Caco-2 (cell line): ENCODE data around the gene TXNRD2. TPM values are rescaled to one million over a fixed set of nuclear protein-coding genes. Genes with fewer than 3 reads are reported as not detected.

Source experiments
- BruUV-seq: library from RNA; stranded (reverse); fragments of 400-500 nt; replicated peaks from 2 replicates; lab custom pipeline; 2021; lab: Mats Ljungman, UMichigan
- CTCF ChIA-PET: fragments of 300-600 bp; sonication (Branson Sonifier 250); formaldehyde crosslinking; loops from one replicate; lab custom pipeline; 2022; ENCODE audit warnings: antibody characterized with exemption; lab: Charles Lee
- POLR2A ChIA-PET: fragments of 300-600 bp; sonication (Branson Sonifier 250); formaldehyde crosslinking; loops from one replicate; lab custom pipeline; 2022; ENCODE audit warnings: antibody characterized with exemption; lab: Charles Lee
- DNase-seq, 2 experiments: peaks; one replicate each; pipeline versions ENCODE4 v3.0.0 to v3.0.0-alpha.2; 2020 to 2022
- H3K27me3 ChIP-seq: replicated peaks from 2 replicates; pipeline ENCODE4 v1.6.0; 2011; ENCODE audit warnings: low read length; ENCODE audit not compliant: control insufficient read depth, insufficient read depth
- H3K36me3 ChIP-seq: 2 replicates; pipeline ENCODE4 v1.5.1; 2011; ENCODE audit warnings: low read length; ENCODE audit not compliant: control insufficient read depth, insufficient read depth
- H3K4me1 ChIP-seq: fragments of 250-450 bp; sonication (Bioruptor Pico); 2 replicates; pipeline ENCODE4 v1.5.1; 2020; ENCODE audit warnings: mild to moderate bottlenecking
- H3K4me3 ChIP-seq: 2 replicates; pipeline ENCODE4 v1.5.1; 2011; ENCODE audit warnings: low read depth, mild to moderate bottlenecking, control low read depth, low read length
- H3K9me3 ChIP-seq: fragments of 250-450 bp; sonication (Bioruptor Pico); 2 replicates; pipeline ENCODE4 v1.5.1; 2020; ENCODE audit warnings: mild to moderate bottlenecking, moderate library complexity
- H3K27ac Mint-ChIP-seq: one replicate; pipeline ENCODE4 v1.8.0; 2022; ENCODE audit warnings: mixed read lengths; ENCODE audit not compliant: unreplicated experiment
- H3K27me3 Mint-ChIP-seq: one replicate; pipeline ENCODE4 v1.8.0; 2022; ENCODE audit warnings: mixed read lengths; ENCODE audit not compliant: insufficient read depth, unreplicated experiment
- H3K36me3 Mint-ChIP-seq: one replicate; pipeline ENCODE4 v1.8.0; 2022; ENCODE audit warnings: mild to moderate bottlenecking, mixed read lengths; ENCODE audit not compliant: insufficient read depth, unreplicated experiment
- H3K4me1 Mint-ChIP-seq: one replicate; pipeline ENCODE4 v1.8.0; 2022; ENCODE audit warnings: low read depth, mixed read lengths; ENCODE audit not compliant: unreplicated experiment
- H3K4me3 Mint-ChIP-seq: one replicate; pipeline ENCODE4 v1.8.0; 2022; ENCODE audit warnings: mild to moderate bottlenecking, moderate library complexity, mixed read lengths; ENCODE audit not compliant: unreplicated experiment
- H3K9me3 Mint-ChIP-seq: one replicate; pipeline ENCODE4 v1.8.0; 2022; ENCODE audit warnings: mixed read lengths; ENCODE audit not compliant: unreplicated experiment
- CTCF ChIP-seq, 2 experiments: fragments of 200-600 bp in 1 of 2; IDR thresholded peaks; 1 replicate in 1 of 2; 2 replicates in 1 of 2; pipeline versions ENCODE4 v1.5.1 to v1.8.0; 2011 to 2022; ENCODE audit warnings: antibody characterized with exemption in 1 of 2, control low read depth in 1 of 2, inconsistent platforms in 1 of 2, low read depth in 1 of 2, low read length in 1 of 2, mild to moderate bottlenecking in 1 of 2, moderate library complexity in 1 of 2; ENCODE audit not compliant: insufficient read depth in 1 of 2, severe bottlenecking in 1 of 2, unreplicated experiment in 1 of 2
- intact Hi-C: fragments of 100-400 bp; cut with micrococcal nuclease; formaldehyde crosslinking; loops from one replicate; pipeline ENCODE4 v1.10.0; 2022; ENCODE audit not compliant: unreplicated experiment
- total RNA-seq: library from RNA; stranded (reverse); gene quantifications from 2 replicates; pipeline ENCODE4 v1.2.3, GENCODE V29; 2022

Gene TXNRD2
- total RNA-seq, 1 experiment from 2014 or later: 44.8 TPM

GRCh38 chr22:19951346-19951745, 9.7 kb upstream of the TXNRD2 start:
- H3K4me3 ChIP-seq: no peak overlapping the region
- no peaks in the 10 kb centered on the region for H3K27me3 ChIP-seq
- DNase-seq: no peak
- H3K9me3 ChIP-seq: no peaks in the 10 kb centered on the region
- Mint-ChIP-seq H3K4me1 (peaks cover 9% of the 10 kb centered on the region), H3K36me3 (peaks cover 18% of the 10 kb centered on the region), H3K27me3 (no peaks in the 10 kb centered on the region), H3K9me3 (no peaks in the 10 kb centered on the region), H3K4me3 (no peak overlapping the region), H3K27ac (no peak overlapping the region)
- POLR2A ChIA-PET: interaction anchor here (0.5 kb wide), 1 partner anchor 11 kb away, joined by 3 read pairs; no protein-coding TSS in a partner anchor
- no peak for TF ChIP-seq CTCF (IDR thresholded peaks at IDR 0.05; ENCODE audit: insufficient read depth in 1 of 2, low read depth in 1 of 2, low read length in 1 of 2, severe bottlenecking in 1 of 2, unreplicated experiment in 1 of 2)
- peaks cover 4% of the 10 kb centered on the region for H3K4me1 ChIP-seq
- CTCF ChIA-PET: interaction anchor here (1.4 kb wide), 1 partner anchor 221 kb away, joined by 3 read pairs; no protein-coding TSS in a partner anchor
- no TSS peak for BruUV-seq
- intact Hi-C loops: no loop called here
- no peaks in the 10 kb centered on the region for H3K36me3 ChIP-seq

GRCh38 chr22:19948057-19948760, 6.6 kb upstream of the TXNRD2 start:
- H3K4me1 Mint-ChIP-seq: peaks cover 14% of the 10 kb centered on the region
- Histone ChIP-seq H3K36me3 (no peaks in the 10 kb centered on the region), H3K27me3 (no peaks in the 10 kb centered on the region)

More at GRCh38 chr22:19948057-19948760, 6.6 kb upstream of the TXNRD2 start:
- DNase-seq: no peak
- no peak for TF ChIP-seq CTCF (IDR thresholded peaks at IDR 0.05; ENCODE audit: insufficient read depth in 1 of 2, low read depth in 1 of 2, low read length in 1 of 2, severe bottlenecking in 1 of 2, unreplicated experiment in 1 of 2)
- H3K9me3 Mint-ChIP-seq: no peaks in the 10 kb centered on the region
- peaks cover 6% of the 10 kb centered on the region for H3K4me1 ChIP-seq
- intact Hi-C loops: no loop called here
- H3K9me3 ChIP-seq: no peaks in the 10 kb centered on the region
- no TSS peak for BruUV-seq
- ChIA-PET POLR2A (no interaction called here), CTCF (interaction anchor here (0.6 to 1.8 kb wide), 3 partner anchors 14 to 218 kb away, joined by 4 to 10 read pairs (median 6); no protein-coding TSS in a partner anchor)
- H3K27me3 Mint-ChIP-seq: no peaks in the 10 kb centered on the region
- H3K4me3 ChIP-seq: no peak overlapping the region
- no peak overlapping the region for H3K4me3 Mint-ChIP-seq
- H3K36me3 Mint-ChIP-seq: peaks cover 11% of the 10 kb centered on the region
- no peak overlapping the region for H3K27ac Mint-ChIP-seq
